Breast epithelium (tissue), 4 donors: ENCODE results near the gene ENPP6. TPM values are rescaled to one million over a fixed set of nuclear protein-coding genes. Genes with fewer than 3 reads are reported as not detected.
A peak's percentile ranks its signal among the peaks of the same experiment; 100 is the strongest.

ENCODE experiments used
- DNase-seq, 2 donors: peaks; one replicate each; pipeline ENCODE4 v3.0.0-alpha.2; 2019; ENCODE audit warnings: low spot score in 2 of 2
- H3K27ac ChIP-seq, 2 donors: fragments of 200-600 bp; sonication (generic) in 1 of 2; one replicate each; pipeline ENCODE4 v1.5.1; 2016 to 2019; ENCODE audit warnings: mild to moderate bottlenecking in 1 of 2
- H3K27me3 ChIP-seq, 2 donors: fragments of 200-600 bp; sonication (generic) in 1 of 2; one replicate each; pipeline versions ENCODE4 v1.5.1 to v1.6.0; 2017 to 2019; ENCODE audit warnings: control low read depth in 1 of 2, mild to moderate bottlenecking in 1 of 2
- H3K36me3 ChIP-seq: fragments of 200-600 bp; one replicate; pipeline ENCODE4 v1.5.1; 2019
- H3K4me1 ChIP-seq, 2 donors: fragments of 200-600 bp; sonication (generic); one replicate each; pipeline ENCODE4 v1.5.1; 2016 to 2019; ENCODE audit warnings: control low read depth in 1 of 2
- H3K4me3 ChIP-seq, 3 donors: fragments of 200-600 bp; sonication (generic); 1 replicate in 2 of 3; 2 replicates in 1 of 3; pipeline ENCODE4 v1.5.1; 2016 to 2019; ENCODE audit warnings: mild to moderate bottlenecking in 3 of 3, moderate library complexity in 2 of 3
- H3K9me3 ChIP-seq, 2 donors: fragments of 200-600 bp; sonication (generic) in 1 of 2; one replicate each; pipeline ENCODE4 v1.5.1; 2016 to 2019; ENCODE audit warnings: control low read depth in 1 of 2
- CTCF ChIP-seq, 3 donors: fragments of 450-650 bp; IDR thresholded peaks; one replicate each; pipeline ENCODE4 v1.5.1; 2016 to 2017; ENCODE audit warnings: antibody characterized with exemption in 3 of 3, mild to moderate bottlenecking in 3 of 3, moderate library complexity in 3 of 3
- POLR2A ChIP-seq: fragments of 450-650 bp; IDR thresholded peaks from one replicate; pipeline ENCODE4 v1.6.1; 2016; ENCODE audit warnings: antibody characterized with exemption, mild to moderate bottlenecking, moderate library complexity
- POLR2AphosphoS5 ChIP-seq, 3 donors: sonication (generic); formaldehyde crosslinking; IDR thresholded peaks; one replicate each; pipeline ENCODE4 v1.6.1; 2017; ENCODE audit warnings: antibody characterized with exemption in 3 of 3
- intact Hi-C: fragments of 100-400 bp; cut with DNase I; formaldehyde crosslinking; loops from one replicate; pipeline ENCODE4 v1.15.1; 2023; ENCODE audit warnings: low total_unique reads
- total RNA-seq, 3 donors: library from RNA; depleted of rRNA; stranded (reverse); fragments of >200 nt; gene quantifications; one replicate each; pipeline ENCODE4 v1.1.0, GENCODE V29; 2016

ENPP6 gene
- total RNA-seq, 3 donors from 2014 or later, result 0.16 to 0.59 (median 0.33) TPM

- intact Hi-C loops, result no loop called here
- TF ChIP-seq CTCF (IDR thresholded peaks at IDR 0.05) (no peak), POLR2AphosphoS5 (IDR thresholded peaks at IDR 0.05) (no peak), POLR2A (no peak)
- no peaks in the 10 kb centered on the region for H3K27me3 ChIP-seq
- DNase-seq, result no peak
- H3K36me3 ChIP-seq, result no peaks in the 10 kb centered on the region
- no peaks in the 10 kb centered on the region for H3K4me1 ChIP-seq
- H3K9me3 ChIP-seq, result no peaks in the 10 kb centered on the region
- H3K4me3 ChIP-seq, result no peak overlapping the region
- no peak overlapping the region for H3K27ac ChIP-seq
Observed at GRCh38 chr4:184102927-184103326, 114.7 kb downstream of the ENPP6 start.

- no peaks in the 10 kb centered on the region for H3K4me1 ChIP-seq
- no peaks in the 10 kb centered on the region for H3K9me3 ChIP-seq
- no peak for TF ChIP-seq POLR2A
- no peak for TF ChIP-seq CTCF (IDR thresholded peaks at IDR 0.05)
- TF ChIP-seq POLR2AphosphoS5 (IDR thresholded peaks at IDR 0.05), result no peak
- no peak overlapping the region for H3K4me3 ChIP-seq
- H3K36me3 ChIP-seq, result no peaks in the 10 kb centered on the region
- intact Hi-C loops, result no loop called here
- no peaks in the 10 kb centered on the region for H3K27me3 ChIP-seq
- no peak for DNase-seq
- no peak overlapping the region for H3K27ac ChIP-seq
Observed at GRCh38 chr4:184102488-184102887, 115.2 kb downstream of the ENPP6 start.

GRCh38 chr4:184101711-184102110 lies 116.0 kb downstream of the ENPP6 start:
- TF ChIP-seq CTCF (IDR thresholded peaks at IDR 0.05), result no peak
- TF ChIP-seq POLR2A, result no peak
- no peak for TF ChIP-seq POLR2AphosphoS5 (IDR thresholded peaks at IDR 0.05)
- Histone ChIP-seq H3K9me3 (no peaks in the 10 kb centered on the region), H3K27me3 (no peaks in the 10 kb centered on the region), H3K4me3 (no peak overlapping the region), H3K36me3 (no peaks in the 10 kb centered on the region), H3K27ac (no peak overlapping the region), H3K4me1 (no peaks in the 10 kb centered on the region)
- intact Hi-C loops, result no loop called here
- no peak for DNase-seq

- DNase-seq, result no peak
Observed at GRCh38 chr4:184100297-184100885, 117.3 kb downstream of the ENPP6 start.

GRCh38 chr4:184099535-184099966 lies 118.1 kb downstream of the ENPP6 start:
- TF ChIP-seq POLR2AphosphoS5 (IDR thresholded peaks at IDR 0.05), result peak in 1 of 3 donors; percentile 18
- TF ChIP-seq POLR2A, result no peak
- Histone ChIP-seq H3K4me3 (no peak overlapping the region), H3K9me3 (no peaks in the 10 kb centered on the region), H3K27ac (no peak overlapping the region), H3K36me3 (no peaks in the 10 kb centered on the region), H3K4me1 (no peaks in the 10 kb centered on the region), H3K27me3 (no peaks in the 10 kb centered on the region)
- no peak for DNase-seq
- intact Hi-C loops, result no loop called here

More at GRCh38 chr4:184100297-184100885, 117.3 kb downstream of the ENPP6 start:
- Histone ChIP-seq H3K27me3 (no peaks in the 10 kb centered on the region), H3K4me1 (no peaks in the 10 kb centered on the region), H3K4me3 (no peak overlapping the region), H3K36me3 (no peaks in the 10 kb centered on the region), H3K27ac (no peak overlapping the region), H3K9me3 (no peaks in the 10 kb centered on the region)
- TF ChIP-seq POLR2A (no peak), CTCF (IDR thresholded peaks at IDR 0.05) (peak in 1 of 3 donors; percentile 36)
- intact Hi-C loops, result no loop called here

- intact Hi-C loops, result no loop called here
- Histone ChIP-seq H3K27me3 (no peaks in the 10 kb centered on the region), H3K27ac (no peak overlapping the region), H3K4me3 (no peak overlapping the region), H3K4me1 (no peaks in the 10 kb centered on the region), H3K36me3 (no peaks in the 10 kb centered on the region), H3K9me3 (no peaks in the 10 kb centered on the region)
- no peak for DNase-seq
- TF ChIP-seq POLR2A (no peak), CTCF (IDR thresholded peaks at IDR 0.05) (no peak), POLR2AphosphoS5 (IDR thresholded peaks at IDR 0.05) (no peak)
Observed at GRCh38 chr4:184099000-184099399, 118.7 kb downstream of the ENPP6 start.
